Measurements from ENCODE around the gene ZFPM1.

ZFPM1 gene

GRCh38 chr16:88452482-88453216 is 431 bp upstream of the ZFPM1 start:
- peak; percentile 87 to 93 for DNase-seq

GRCh38 chr16:88453611-88454522 is 787 bp downstream of the ZFPM1 start:
- DNase-seq: no peak

- no peak for DNase-seq
These were observed 1.5 kb downstream of the ZFPM1 start for GRCh38 chr16:88454523-88454947.

- DNase-seq: peak in 1 of 2 experiments; percentile 55
These were observed 2.7 kb downstream of the ZFPM1 start for GRCh38 chr16:88455610-88456355.

GRCh38 chr16:88456356-88457292 is 3.5 kb downstream of the ZFPM1 start:
- DNase-seq: no peak

GRCh38 chr16:88458039-88458772 is 5.1 kb downstream of the ZFPM1 start:
- no peak for DNase-seq

GRCh38 chr16:88458773-88459235 is 5.7 kb downstream of the ZFPM1 start:
- DNase-seq: no peak

- no peak for DNase-seq
These were observed 6.4 kb downstream of the ZFPM1 start for GRCh38 chr16:88459366-88460073.

GRCh38 chr16:88460496-88461330 is 7.6 kb downstream of the ZFPM1 start:
- no peak for DNase-seq

- DNase-seq: no peak
These were observed 8.5 kb downstream of the ZFPM1 start for GRCh38 chr16:88461331-88462269.

- no peak for DNase-seq
These were observed 9.3 kb downstream of the ZFPM1 start for GRCh38 chr16:88462396-88462795.

- DNase-seq: no peak
These were observed 10.3 kb downstream of the ZFPM1 start for GRCh38 chr16:88463411-88463810.

GRCh38 chr16:88464447-88465318 is 11.6 kb downstream of the ZFPM1 start:
- no peak for DNase-seq

GRCh38 chr16:88465387-88465983 is 12.4 kb downstream of the ZFPM1 start:
- DNase-seq: no peak

- no peak for DNase-seq
These were observed 13.2 kb downstream of the ZFPM1 start for GRCh38 chr16:88466175-88466862.

- no peak for DNase-seq
These were observed 13.9 kb downstream of the ZFPM1 start for GRCh38 chr16:88466949-88467348.

Measured in SHP77 (cell line).